Body of pancreas (tissue), 4 donors: ENCODE results near the gene SKI.

Experiments
- POLR2A ChIP-seq, 3 donors: fragments of 450-650 bp; IDR thresholded peaks; one replicate each; pipeline ENCODE4 v1.6.1; 2016; ENCODE audit warnings: antibody characterized with exemption in 3 of 3, mild to moderate bottlenecking in 2 of 3
- TF ChIP-seq, protein P1 (sequence below), 7 experiments: fragments of 450-650 bp in 4 of 7; fragments of 200-600 bp in 3 of 7; sonication (generic) in 3 of 7; IDR thresholded peaks; one replicate each; pipeline ENCODE4 v1.5.1; 2016 to 2019; ENCODE audit warnings: antibody characterized with exemption in 7 of 7

- TF ChIP-seq, protein P1, sequence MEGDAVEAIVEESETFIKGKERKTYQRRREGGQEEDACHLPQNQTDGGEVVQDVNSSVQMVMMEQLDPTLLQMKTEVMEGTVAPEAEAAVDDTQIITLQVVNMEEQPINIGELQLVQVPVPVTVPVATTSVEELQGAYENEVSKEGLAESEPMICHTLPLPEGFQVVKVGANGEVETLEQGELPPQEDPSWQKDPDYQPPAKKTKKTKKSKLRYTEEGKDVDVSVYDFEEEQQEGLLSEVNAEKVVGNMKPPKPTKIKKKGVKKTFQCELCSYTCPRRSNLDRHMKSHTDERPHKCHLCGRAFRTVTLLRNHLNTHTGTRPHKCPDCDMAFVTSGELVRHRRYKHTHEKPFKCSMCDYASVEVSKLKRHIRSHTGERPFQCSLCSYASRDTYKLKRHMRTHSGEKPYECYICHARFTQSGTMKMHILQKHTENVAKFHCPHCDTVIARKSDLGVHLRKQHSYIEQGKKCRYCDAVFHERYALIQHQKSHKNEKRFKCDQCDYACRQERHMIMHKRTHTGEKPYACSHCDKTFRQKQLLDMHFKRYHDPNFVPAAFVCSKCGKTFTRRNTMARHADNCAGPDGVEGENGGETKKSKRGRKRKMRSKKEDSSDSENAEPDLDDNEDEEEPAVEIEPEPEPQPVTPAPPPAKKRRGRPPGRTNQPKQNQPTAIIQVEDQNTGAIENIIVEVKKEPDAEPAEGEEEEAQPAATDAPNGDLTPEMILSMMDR (IDR thresholded peaks at IDR 0.05): no peak
- no peak for TF ChIP-seq POLR2A (IDR thresholded peaks at IDR 0.05)
Observed at GRCh38 chr1:2234762-2235113, 6.6 kb downstream of the SKI start.
